Upper lobe of left lung (tissue), 4 donors: ENCODE measurements around the gene AATF.

Experiments
- POLR2A ChIP-seq, 4 donors: fragments of 450-650 bp; IDR thresholded peaks; one replicate each; pipeline ENCODE4 v1.5.1; 2016 to 2017; ENCODE audit warnings: antibody characterized with exemption in 4 of 4, mild to moderate bottlenecking in 2 of 4
- TF ChIP-seq, protein P1 (sequence below), 6 experiments: fragments of 450-650 bp in 4 of 6; fragments of 200-600 bp in 2 of 6; sonication (generic) in 2 of 6; IDR thresholded peaks; one replicate each; pipeline ENCODE4 v1.5.1; 2016 to 2019; ENCODE audit warnings: antibody characterized with exemption in 6 of 6

DNA sequence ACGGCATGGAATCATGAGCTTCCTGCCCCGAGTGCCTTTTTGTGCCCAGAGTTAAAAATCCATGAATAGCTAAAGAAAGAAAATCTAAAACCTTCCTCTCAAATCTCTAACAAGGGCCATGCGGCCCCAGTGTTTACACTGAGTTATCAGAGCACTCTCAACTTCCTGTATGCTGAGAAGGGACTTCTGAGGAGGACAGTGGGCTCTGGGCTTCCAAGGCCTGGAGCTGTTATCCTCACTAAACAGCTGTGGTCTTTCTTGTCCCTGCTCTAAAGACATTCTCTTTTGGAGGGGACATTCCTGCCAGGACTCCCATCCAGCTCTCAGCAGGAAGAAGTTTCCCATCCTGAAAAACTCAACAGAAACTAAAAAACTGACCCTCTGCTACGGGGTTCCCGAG is 135.6 kb downstream of the AATF start:
- no peak for TF ChIP-seq POLR2A (IDR thresholded peaks at IDR 0.05)
- TF ChIP-seq, protein P1, sequence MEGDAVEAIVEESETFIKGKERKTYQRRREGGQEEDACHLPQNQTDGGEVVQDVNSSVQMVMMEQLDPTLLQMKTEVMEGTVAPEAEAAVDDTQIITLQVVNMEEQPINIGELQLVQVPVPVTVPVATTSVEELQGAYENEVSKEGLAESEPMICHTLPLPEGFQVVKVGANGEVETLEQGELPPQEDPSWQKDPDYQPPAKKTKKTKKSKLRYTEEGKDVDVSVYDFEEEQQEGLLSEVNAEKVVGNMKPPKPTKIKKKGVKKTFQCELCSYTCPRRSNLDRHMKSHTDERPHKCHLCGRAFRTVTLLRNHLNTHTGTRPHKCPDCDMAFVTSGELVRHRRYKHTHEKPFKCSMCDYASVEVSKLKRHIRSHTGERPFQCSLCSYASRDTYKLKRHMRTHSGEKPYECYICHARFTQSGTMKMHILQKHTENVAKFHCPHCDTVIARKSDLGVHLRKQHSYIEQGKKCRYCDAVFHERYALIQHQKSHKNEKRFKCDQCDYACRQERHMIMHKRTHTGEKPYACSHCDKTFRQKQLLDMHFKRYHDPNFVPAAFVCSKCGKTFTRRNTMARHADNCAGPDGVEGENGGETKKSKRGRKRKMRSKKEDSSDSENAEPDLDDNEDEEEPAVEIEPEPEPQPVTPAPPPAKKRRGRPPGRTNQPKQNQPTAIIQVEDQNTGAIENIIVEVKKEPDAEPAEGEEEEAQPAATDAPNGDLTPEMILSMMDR (IDR thresholded peaks at IDR 0.05) = no peak
